Measurements from ENCODE around the gene PDCL3.

Gene PDCL3

DNA sequence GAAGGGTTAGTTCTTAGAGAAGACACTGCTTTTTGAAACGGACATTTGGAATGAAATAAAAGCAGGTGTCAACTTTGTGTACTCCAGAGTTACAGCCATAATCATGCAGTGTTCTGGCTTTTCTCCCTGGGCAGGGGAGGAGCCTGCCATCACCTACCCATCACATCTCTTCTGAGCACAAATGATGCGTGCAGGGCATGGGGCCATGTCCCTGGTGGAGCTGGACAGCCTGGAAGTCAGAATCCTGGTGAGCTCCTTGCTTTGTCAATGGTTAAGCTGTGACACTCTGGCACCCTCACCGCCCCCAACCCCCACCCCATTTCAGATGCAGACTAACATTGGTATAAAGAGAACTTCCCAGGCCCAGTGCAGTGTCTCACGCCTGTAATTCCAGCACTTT is 53.1 kb downstream of the PDCL3 start:
- TF ChIP-seq, protein P1, sequence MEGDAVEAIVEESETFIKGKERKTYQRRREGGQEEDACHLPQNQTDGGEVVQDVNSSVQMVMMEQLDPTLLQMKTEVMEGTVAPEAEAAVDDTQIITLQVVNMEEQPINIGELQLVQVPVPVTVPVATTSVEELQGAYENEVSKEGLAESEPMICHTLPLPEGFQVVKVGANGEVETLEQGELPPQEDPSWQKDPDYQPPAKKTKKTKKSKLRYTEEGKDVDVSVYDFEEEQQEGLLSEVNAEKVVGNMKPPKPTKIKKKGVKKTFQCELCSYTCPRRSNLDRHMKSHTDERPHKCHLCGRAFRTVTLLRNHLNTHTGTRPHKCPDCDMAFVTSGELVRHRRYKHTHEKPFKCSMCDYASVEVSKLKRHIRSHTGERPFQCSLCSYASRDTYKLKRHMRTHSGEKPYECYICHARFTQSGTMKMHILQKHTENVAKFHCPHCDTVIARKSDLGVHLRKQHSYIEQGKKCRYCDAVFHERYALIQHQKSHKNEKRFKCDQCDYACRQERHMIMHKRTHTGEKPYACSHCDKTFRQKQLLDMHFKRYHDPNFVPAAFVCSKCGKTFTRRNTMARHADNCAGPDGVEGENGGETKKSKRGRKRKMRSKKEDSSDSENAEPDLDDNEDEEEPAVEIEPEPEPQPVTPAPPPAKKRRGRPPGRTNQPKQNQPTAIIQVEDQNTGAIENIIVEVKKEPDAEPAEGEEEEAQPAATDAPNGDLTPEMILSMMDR (IDR thresholded peaks at IDR 0.05; ENCODE audit: insufficient read depth, low read length, poor library complexity, severe bottlenecking), result no peak
- Histone ChIP-seq H3K27me3 (replicated peaks; ENCODE audit: control insufficient read depth, insufficient read depth, low read length) (no peaks in the 10 kb centered on the region), H3K36me3 (ENCODE audit: control insufficient read depth, insufficient read depth, low read length) (no peaks in the 10 kb centered on the region), H3K4me3 (replicated peaks; ENCODE audit: low read depth, low read length) (no peak overlapping the region)
- DNase-seq (ENCODE audit: extremely low read depth, insufficient read length), result no peak

DNA sequence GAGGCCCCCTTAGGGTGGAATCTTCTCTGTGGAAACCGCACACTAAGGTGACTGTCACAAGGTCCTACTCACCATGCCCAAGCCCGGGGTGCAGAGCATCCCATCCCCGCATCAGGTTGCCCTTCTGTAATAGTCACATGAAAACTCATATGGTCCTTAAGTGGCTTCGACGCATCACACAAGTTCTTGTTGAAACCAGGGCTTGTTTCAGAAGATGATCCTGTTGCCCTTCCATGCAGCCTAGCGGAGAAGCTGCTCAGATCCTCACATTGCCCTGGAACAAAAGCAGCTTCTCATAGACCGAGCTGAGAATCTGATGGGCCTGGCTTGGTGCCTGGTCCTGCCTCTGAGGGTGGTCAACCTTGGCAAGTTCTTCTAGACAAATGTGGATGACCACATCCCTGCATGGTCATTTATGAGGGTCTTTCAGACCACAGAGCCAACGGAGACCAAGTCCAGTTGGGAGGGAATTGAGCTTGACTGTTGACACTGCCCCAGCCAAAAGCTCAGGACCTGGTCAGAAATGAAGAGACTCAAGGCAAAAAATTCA is 54.1 kb downstream of the PDCL3 start:
- no peak overlapping the region for H3K4me3 ChIP-seq (replicated peaks; ENCODE audit: low read depth, low read length)
- TF ChIP-seq, protein P1 (IDR thresholded peaks at IDR 0.05; ENCODE audit: insufficient read depth, low read length, poor library complexity, severe bottlenecking), result no peak
- DNase-seq (ENCODE audit: extremely low read depth, insufficient read length), result no peak

DNA sequence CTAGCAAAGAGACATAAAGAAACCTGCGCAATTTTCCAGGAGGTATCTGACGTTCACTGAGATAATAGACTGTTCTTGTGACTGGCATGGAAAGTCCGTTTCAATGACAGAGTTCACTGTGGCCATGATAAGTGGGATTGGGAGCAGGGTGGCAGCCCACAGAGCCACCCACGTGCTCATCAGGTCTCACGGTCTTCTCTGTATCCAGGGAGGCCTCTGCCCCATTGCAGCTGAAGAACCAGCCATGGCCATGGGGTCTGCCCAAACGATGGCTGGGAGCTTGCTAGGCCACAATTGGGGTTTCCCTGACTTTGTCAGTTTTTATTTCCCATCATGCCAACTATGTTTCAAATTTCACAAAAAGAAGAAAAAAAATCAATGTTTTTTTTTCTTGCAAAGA is 57.2 kb downstream of the PDCL3 start:
- H3K27me3 ChIP-seq (replicated peaks; ENCODE audit: control insufficient read depth, insufficient read depth, low read length), result no peaks in the 10 kb centered on the region; the same call in 1 of the 2 replicates
- H3K4me3 ChIP-seq (replicated peaks; ENCODE audit: low read depth, low read length), result no peak overlapping the region
- no peak for DNase-seq (ENCODE audit: extremely low read depth, insufficient read length)
- TF ChIP-seq, protein P1 (IDR thresholded peaks at IDR 0.05; ENCODE audit: insufficient read depth, low read length, poor library complexity, severe bottlenecking), result no peak
- no peaks in the 10 kb centered on the region for H3K36me3 ChIP-seq (ENCODE audit: control insufficient read depth, insufficient read depth, low read length)

More for the DNA sequence above, 54.1 kb downstream of the PDCL3 start:
- H3K27me3 ChIP-seq (replicated peaks; ENCODE audit: control insufficient read depth, insufficient read depth, low read length), result no peaks in the 10 kb centered on the region
- no peaks in the 10 kb centered on the region for H3K36me3 ChIP-seq (ENCODE audit: control insufficient read depth, insufficient read depth, low read length)

DNA sequence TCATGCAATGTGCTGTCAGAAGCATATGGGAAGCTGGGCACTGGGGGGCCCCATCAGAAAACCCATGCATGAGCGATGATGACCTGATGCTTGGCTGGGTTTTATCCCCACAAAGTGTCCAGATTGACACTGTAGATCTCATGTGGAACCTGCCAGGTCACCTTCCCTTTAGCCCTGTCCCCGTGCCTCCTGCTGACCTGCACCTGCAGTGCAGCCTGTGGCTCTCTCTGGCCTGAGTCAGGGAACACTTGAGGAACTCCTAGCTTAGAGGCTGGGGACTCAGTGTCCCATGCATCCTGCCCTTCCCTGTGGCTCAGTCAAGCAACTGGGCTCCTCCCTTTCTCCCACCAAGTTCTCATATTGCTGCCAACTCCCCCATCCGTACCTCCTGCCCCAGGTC is 57.7 kb downstream of the PDCL3 start:
- DNase-seq (ENCODE audit: extremely low read depth, insufficient read length), result no peak
- H3K4me3 ChIP-seq (replicated peaks; ENCODE audit: low read depth, low read length), result no peak overlapping the region
- TF ChIP-seq, protein P1 (IDR thresholded peaks at IDR 0.05; ENCODE audit: insufficient read depth, low read length, poor library complexity, severe bottlenecking), result no peak
- H3K27me3 ChIP-seq (replicated peaks; ENCODE audit: control insufficient read depth, insufficient read depth, low read length), result no peaks in the 10 kb centered on the region; the same call in 1 of the 2 replicates
- H3K36me3 ChIP-seq (ENCODE audit: control insufficient read depth, insufficient read depth, low read length), result no peaks in the 10 kb centered on the region

DNA sequence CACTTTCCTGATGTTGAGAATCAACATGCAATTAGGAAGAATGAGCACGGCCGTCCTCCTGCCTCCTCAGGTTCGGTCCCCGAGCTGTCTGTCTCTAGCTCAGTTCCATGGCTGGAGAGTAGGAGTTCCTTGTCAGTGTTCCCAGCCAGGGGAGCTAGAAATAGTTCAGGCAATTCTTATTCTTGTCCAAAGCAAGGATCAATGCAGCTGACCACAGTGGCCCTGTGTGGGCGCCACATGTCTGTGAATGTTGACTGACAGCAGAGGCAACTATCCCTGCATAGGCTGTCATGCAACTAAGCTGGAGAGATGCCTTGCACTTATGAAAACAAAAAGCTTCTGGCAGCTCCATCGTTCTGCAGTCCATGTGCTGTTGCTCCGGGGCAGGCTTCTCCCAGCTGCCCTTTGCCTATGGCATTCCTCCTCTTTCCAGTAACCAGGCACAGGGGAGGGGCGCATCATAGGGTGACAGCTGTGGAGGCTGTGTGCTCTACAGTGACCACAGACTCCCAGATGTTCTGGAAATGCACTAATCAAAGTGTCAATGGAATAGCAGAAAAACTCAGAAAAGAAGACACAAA is 58.7 kb downstream of the PDCL3 start:
- TF ChIP-seq, protein P1 (IDR thresholded peaks at IDR 0.05; ENCODE audit: insufficient read depth, low read length, poor library complexity, severe bottlenecking), result no peak
- DNase-seq (ENCODE audit: extremely low read depth, insufficient read length), result no peak
- H3K4me3 ChIP-seq (replicated peaks; ENCODE audit: low read depth, low read length), result no peak overlapping the region
- H3K36me3 ChIP-seq (ENCODE audit: control insufficient read depth, insufficient read depth, low read length), result no peaks in the 10 kb centered on the region
- no peaks in the 10 kb centered on the region; the same call in 1 of the 2 replicates for H3K27me3 ChIP-seq (replicated peaks; ENCODE audit: control insufficient read depth, insufficient read depth, low read length)

Measured in GM06990 (cell line).